H9 (cell line): ENCODE results near the gene ITPRID2. TPM values are rescaled to one million over a fixed set of nuclear protein-coding genes. Genes with fewer than 3 reads are reported as not detected.

Experiments used
- DNase-seq: peaks from one replicate; pipeline ENCODE4 v3.0.0-alpha.2; 2017
- H2AFZ ChIP-seq: one replicate; pipeline ENCODE4 v1.6.1; 2013; ENCODE audit warnings: mild to moderate bottlenecking, low read length, control low read depth, moderate library complexity
- H2AK5ac ChIP-seq: 2 replicates; pipeline ENCODE4 v1.6.1; 2013; ENCODE audit warnings: low read length, control low read depth, mixed read lengths; ENCODE audit not compliant: insufficient read length
- H2BK120ac ChIP-seq: one replicate; pipeline ENCODE4 v1.6.1; 2013; ENCODE audit warnings: low read depth, mild to moderate bottlenecking, low read length, control low read depth, inconsistent platforms; ENCODE audit not compliant: poor library complexity, severe bottlenecking
- H2BK12ac ChIP-seq: 2 replicates; pipeline ENCODE4 v1.6.1; 2013; ENCODE audit warnings: low read length, control low read depth, mixed read lengths, low read depth; ENCODE audit not compliant: insufficient read length
- H2BK15ac ChIP-seq: 2 replicates; pipeline ENCODE4 v1.6.1; 2013; ENCODE audit warnings: low read depth, low read length, control low read depth
- H2BK20ac ChIP-seq: one replicate; pipeline ENCODE4 v1.6.1; 2013; ENCODE audit warnings: low read depth, mild to moderate bottlenecking, low read length, control low read depth, inconsistent platforms; ENCODE audit not compliant: poor library complexity, severe bottlenecking
- H2BK5ac ChIP-seq: 2 replicates; pipeline ENCODE4 v1.6.1; 2013; ENCODE audit warnings: low read length, control low read depth, mixed read lengths; ENCODE audit not compliant: insufficient read length
- H3K14ac ChIP-seq: 2 replicates; pipeline ENCODE4 v1.6.1; 2013; ENCODE audit warnings: low read length, control low read depth; ENCODE audit not compliant: insufficient read depth
- H3K18ac ChIP-seq: 2 replicates; pipeline ENCODE4 v1.6.1; 2013; ENCODE audit warnings: low read depth, mild to moderate bottlenecking, mixed read lengths, low read length, control low read depth; ENCODE audit not compliant: insufficient read length
- H3K23ac ChIP-seq: 2 replicates; pipeline ENCODE4 v1.6.1; 2013; ENCODE audit warnings: low read length, control low read depth, mixed read lengths, low read depth; ENCODE audit not compliant: insufficient read length
- H3K23me2 ChIP-seq: 2 replicates; pipeline ENCODE4 v1.6.1; 2013; ENCODE audit warnings: low read depth, mild to moderate bottlenecking, mixed read lengths, low read length, control low read depth; ENCODE audit not compliant: insufficient read length, poor library complexity, severe bottlenecking
- H3K27ac ChIP-seq: 2 replicates; pipeline ENCODE4 v1.5.1; 2013; ENCODE audit warnings: low read length, control low read depth, mixed read lengths, low read depth; ENCODE audit not compliant: insufficient read length
- H3K27me3 ChIP-seq: 2 replicates; pipeline ENCODE4 v1.6.1; 2013; ENCODE audit warnings: low read length, control low read depth, inconsistent platforms; ENCODE audit not compliant: insufficient read depth
- H3K4ac ChIP-seq: 2 replicates; pipeline ENCODE4 v1.6.1; 2013; ENCODE audit warnings: low read depth, mild to moderate bottlenecking, control low read depth, inconsistent platforms, low read length, moderate library complexity
- H3K4me1 ChIP-seq: 2 replicates; pipeline ENCODE4 v1.6.1; 2013; ENCODE audit warnings: low read length, control low read depth, inconsistent platforms; ENCODE audit not compliant: insufficient read depth
- H3K4me2 ChIP-seq: 2 replicates; pipeline ENCODE4 v1.6.1; 2013; ENCODE audit warnings: low read length, control low read depth, mixed read lengths; ENCODE audit not compliant: insufficient read length, insufficient read depth
- H3K56ac ChIP-seq: 2 replicates; pipeline ENCODE4 v1.6.1; 2013; ENCODE audit warnings: low read depth, mild to moderate bottlenecking, mixed read lengths, low read length, control low read depth; ENCODE audit not compliant: insufficient read length
- H3K79me1 ChIP-seq: 2 replicates; pipeline ENCODE4 v1.6.1; 2013; ENCODE audit warnings: low read depth, mild to moderate bottlenecking, moderate library complexity, low read length, control low read depth, inconsistent platforms; ENCODE audit not compliant: insufficient read depth, poor library complexity, severe bottlenecking
- H3K79me2 ChIP-seq: 2 replicates; pipeline ENCODE4 v1.6.1; 2013; ENCODE audit warnings: low read length, control low read depth, inconsistent platforms; ENCODE audit not compliant: insufficient read depth
- H3K9ac ChIP-seq: 2 replicates; pipeline ENCODE4 v1.6.1; 2013; ENCODE audit warnings: low read length, control low read depth, mixed read lengths; ENCODE audit not compliant: insufficient read length; ENCODE audit errors: extremely low read depth
- H3K9me3 ChIP-seq: one replicate; pipeline ENCODE4 v1.6.1; 2013; ENCODE audit warnings: low read depth, low read length, inconsistent platforms; ENCODE audit not compliant: control insufficient read depth
- H3T11ph ChIP-seq: one replicate; pipeline ENCODE4 v1.6.1; 2013; ENCODE audit warnings: mild to moderate bottlenecking, low read length, control low read depth, inconsistent platforms
- H4K20me1 ChIP-seq: one replicate; pipeline ENCODE4 v1.6.1; 2013; ENCODE audit not compliant: control insufficient read depth, insufficient read length, insufficient read depth
- H4K5ac ChIP-seq: 2 replicates; pipeline ENCODE4 v1.6.1; 2013; ENCODE audit warnings: low read depth, mild to moderate bottlenecking, mixed read lengths, low read length, control low read depth; ENCODE audit not compliant: insufficient read length
- H4K8ac ChIP-seq: replicated peaks from 2 replicates; pipeline ENCODE4 v1.6.1; 2013; ENCODE audit warnings: low read length, control low read depth, mixed read lengths, low read depth; ENCODE audit not compliant: insufficient read length
- H4K91ac ChIP-seq: 2 replicates; pipeline ENCODE4 v1.6.1; 2013; ENCODE audit warnings: low read depth, mild to moderate bottlenecking, moderate library complexity, mixed read lengths, low read length, control low read depth; ENCODE audit not compliant: insufficient read length
- H3K27ac Mint-ChIP-seq, 3 experiments: 2 replicates in 2 of 3; 3 replicates in 1 of 3; pipeline ENCODE4 v1.8.0; 2020 to 2021; ENCODE audit warnings: mixed read lengths in 3 of 3, mild to moderate bottlenecking in 1 of 3, moderate library complexity in 1 of 3
- H3K27me3 Mint-ChIP-seq: 2 replicates; pipeline ENCODE4 v1.8.0; 2021; ENCODE audit warnings: low read depth, mild to moderate bottlenecking, moderate library complexity, mixed read lengths
- H3K36me3 Mint-ChIP-seq, 3 experiments: 2 replicates in 2 of 3; 3 replicates in 1 of 3; pipeline ENCODE4 v1.8.0; 2020 to 2021; ENCODE audit warnings: low read depth in 3 of 3, mixed read lengths in 3 of 3; ENCODE audit not compliant: insufficient read depth in 1 of 3
- H3K4me1 Mint-ChIP-seq, 2 experiments: 2 replicates each; pipeline ENCODE4 v1.8.0; 2020; ENCODE audit warnings: mixed read lengths in 2 of 2
- H3K4me3 Mint-ChIP-seq, 2 experiments: 2 replicates in 1 of 2; 3 replicates in 1 of 2; pipeline ENCODE4 v1.8.0; 2020 to 2021; ENCODE audit warnings: mild to moderate bottlenecking in 2 of 2, mixed read lengths in 2 of 2, moderate library complexity in 1 of 2
- H3K9me3 Mint-ChIP-seq, 2 experiments: 2 replicates in 1 of 2; 3 replicates in 1 of 2; pipeline ENCODE4 v1.8.0; 2020; ENCODE audit warnings: mild to moderate bottlenecking in 2 of 2, mixed read lengths in 2 of 2, moderate library complexity in 1 of 2
- CTCF ChIP-seq: fragments of 200-600 bp; sonication (generic); conservative IDR thresholded peaks from 3 replicates; pipeline ENCODE4 v1.8.0; 2021; ENCODE audit warnings: antibody characterized with exemption, mild to moderate bottlenecking
- WGBS: extraction: QIAGEN DNeasy Blood & Tissue Kit; methylation state at CpG from one replicate; pipeline ENCODE4 v1.1.7; 2013; ENCODE audit warnings: missing lambda C conversion rate, low lambda C conversion rate, mixed read lengths; ENCODE audit not compliant: insufficient read length; ENCODE audit errors: extremely low coverage; 5-methylcytosine and 5-hydroxymethylcytosine counted together
- total RNA-seq: library from RNA; stranded (reverse); gene quantifications from 2 replicates; pipeline ENCODE4 v1.2.1, GENCODE V29; 2021

ITPRID2 gene
- total RNA-seq, 1 experiment from 2014 or later, result 12.0 TPM

- H3K9ac ChIP-seq, result no peak overlapping the region
- no peak for DNase-seq
- H4K91ac ChIP-seq, result no peak overlapping the region
- no peaks in the 10 kb centered on the region for H3K27me3 ChIP-seq
- no peak overlapping the region for H4K5ac ChIP-seq
- no peaks in the 10 kb centered on the region for H3K23me2 ChIP-seq
- no peak overlapping the region for H3K14ac ChIP-seq
- no peak overlapping the region for H3K27ac ChIP-seq
- no peak overlapping the region for H3K23ac ChIP-seq
- no peak overlapping the region for H3K56ac ChIP-seq
- no peak overlapping the region for H3K4ac ChIP-seq
- H2AK5ac ChIP-seq, result no peak overlapping the region
- H3K79me2 ChIP-seq, result no peaks in the 10 kb centered on the region
- no peak overlapping the region for H3K4me3 Mint-ChIP-seq
- no peak overlapping the region for H3K18ac ChIP-seq
- H2BK12ac ChIP-seq, result no peak overlapping the region
- no peaks in the 10 kb centered on the region for H3K79me1 ChIP-seq
- H3K9me3 ChIP-seq, result no peaks in the 10 kb centered on the region
- no peaks in the 10 kb centered on the region for H3K4me1 ChIP-seq
- TF ChIP-seq CTCF, result no peak
- H2BK15ac ChIP-seq, result no peak overlapping the region
- no peak overlapping the region for H4K8ac ChIP-seq
- no peak overlapping the region for H2BK120ac ChIP-seq
- H3T11ph ChIP-seq, result no peak overlapping the region
- H2BK5ac ChIP-seq, result no peak overlapping the region
- H3K4me2 ChIP-seq, result no peak overlapping the region
- no peak overlapping the region for H2BK20ac ChIP-seq
- no peak overlapping the region for H3K27ac Mint-ChIP-seq
- no peaks in the 10 kb centered on the region for H3K27me3 Mint-ChIP-seq
- no CpG with 5 or more reads among the region's 4 CpGs for WGBS
- H3K36me3 Mint-ChIP-seq, result no peaks in the 10 kb centered on the region
- no peaks in the 10 kb centered on the region for H4K20me1 ChIP-seq
- H2AFZ ChIP-seq, result no peak overlapping the region
- no peaks in the 10 kb centered on the region for H3K4me1 Mint-ChIP-seq
- H3K9me3 Mint-ChIP-seq, result no peaks in the 10 kb centered on the region
Measured at GRCh38 chr2:181862583-181863281, 28.8 kb upstream of the ITPRID2 start.
